ENCODE measurements around the gene PAX8. TPM values are rescaled to one million over a fixed set of nuclear protein-coding genes. Genes with fewer than 3 reads are reported as not detected.
A peak's percentile ranks its signal among the peaks of the same experiment; 100 is the strongest.
"Not testable (repeated sequence)": the region's sequence is repeated elsewhere in the genome, so short reads cannot be mapped to it uniquely, and the experiment has no call there.

Gene PAX8
- total RNA-seq, 1 experiment from 2014 or later = 7.5 TPM

DNA sequence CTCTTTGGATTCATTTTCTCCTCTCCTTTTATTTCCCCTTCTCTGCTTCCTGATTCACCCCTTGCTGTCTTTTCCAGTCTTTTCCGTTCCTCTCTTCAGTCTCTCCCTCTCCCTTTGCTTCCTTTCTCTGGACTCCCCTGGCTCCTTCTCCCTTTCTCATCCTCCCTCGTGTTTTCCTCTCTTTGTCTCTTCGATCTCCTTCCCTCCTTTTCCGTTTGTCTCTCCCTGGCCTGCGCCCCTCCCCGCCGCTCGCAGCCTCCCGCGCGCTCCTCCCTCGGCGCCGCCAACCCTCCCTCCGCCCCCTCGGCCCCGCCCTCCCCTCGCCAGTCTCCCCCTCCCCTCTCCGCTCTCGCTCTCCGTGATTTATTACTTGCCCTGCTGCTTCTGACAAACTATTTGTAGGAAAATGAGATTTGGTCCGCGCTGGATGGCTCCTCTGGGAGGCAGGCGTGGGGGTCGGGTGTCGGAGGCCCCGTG lies 46.0 kb upstream of the PAX8 start:
- TF ChIP-seq, protein P1, sequence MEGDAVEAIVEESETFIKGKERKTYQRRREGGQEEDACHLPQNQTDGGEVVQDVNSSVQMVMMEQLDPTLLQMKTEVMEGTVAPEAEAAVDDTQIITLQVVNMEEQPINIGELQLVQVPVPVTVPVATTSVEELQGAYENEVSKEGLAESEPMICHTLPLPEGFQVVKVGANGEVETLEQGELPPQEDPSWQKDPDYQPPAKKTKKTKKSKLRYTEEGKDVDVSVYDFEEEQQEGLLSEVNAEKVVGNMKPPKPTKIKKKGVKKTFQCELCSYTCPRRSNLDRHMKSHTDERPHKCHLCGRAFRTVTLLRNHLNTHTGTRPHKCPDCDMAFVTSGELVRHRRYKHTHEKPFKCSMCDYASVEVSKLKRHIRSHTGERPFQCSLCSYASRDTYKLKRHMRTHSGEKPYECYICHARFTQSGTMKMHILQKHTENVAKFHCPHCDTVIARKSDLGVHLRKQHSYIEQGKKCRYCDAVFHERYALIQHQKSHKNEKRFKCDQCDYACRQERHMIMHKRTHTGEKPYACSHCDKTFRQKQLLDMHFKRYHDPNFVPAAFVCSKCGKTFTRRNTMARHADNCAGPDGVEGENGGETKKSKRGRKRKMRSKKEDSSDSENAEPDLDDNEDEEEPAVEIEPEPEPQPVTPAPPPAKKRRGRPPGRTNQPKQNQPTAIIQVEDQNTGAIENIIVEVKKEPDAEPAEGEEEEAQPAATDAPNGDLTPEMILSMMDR (IDR thresholded peaks at IDR 0.05; ENCODE audit: insufficient read depth in 1 of 2, low read depth in 1 of 2, low read length in 1 of 2, severe bottlenecking in 1 of 2, unreplicated experiment in 1 of 2) = no peak
- H3K9me3 ChIP-seq = no peaks in the 10 kb centered on the region
- no peaks in the 10 kb centered on the region for H3K27me3 ChIP-seq (replicated peaks; ENCODE audit: control insufficient read depth, insufficient read depth, low read length)
- H3K9me3 Mint-ChIP-seq (ENCODE audit: unreplicated experiment) = no peaks in the 10 kb centered on the region
- intact Hi-C loops (cut with micrococcal nuclease; ENCODE audit: unreplicated experiment) = loop anchor here (2.0 kb wide), 2 partner anchors 42 to 76 kb away; no protein-coding TSS in a partner anchor
- H3K4me1 Mint-ChIP-seq (ENCODE audit: low read depth, unreplicated experiment) = peaks cover 42% of the 10 kb centered on the region
- ChIA-PET POLR2A (no interaction called here), CTCF (no interaction called here)
- DNase-seq = peak; percentile 81 to 83
- H3K27me3 Mint-ChIP-seq (ENCODE audit: insufficient read depth, unreplicated experiment) = no peaks in the 10 kb centered on the region
- no peaks in the 10 kb centered on the region; the same call in 1 of the 2 replicates for H3K36me3 ChIP-seq (ENCODE audit: control insufficient read depth, insufficient read depth, low read length)
- H3K27ac Mint-ChIP-seq (ENCODE audit: unreplicated experiment) = peak overlapping the region; percentile 33
- H3K36me3 Mint-ChIP-seq (ENCODE audit: insufficient read depth, unreplicated experiment) = no peaks in the 10 kb centered on the region
- no TSS peak for BruUV-seq (replicated peaks)
- peaks cover 19% of the 10 kb centered on the region for H3K4me1 ChIP-seq
- peak overlapping the region; percentile 60 for H3K4me3 ChIP-seq (ENCODE audit: low read depth, low read length)
- peak overlapping the region; percentile 68 for H3K4me3 Mint-ChIP-seq (ENCODE audit: unreplicated experiment)

DNA sequence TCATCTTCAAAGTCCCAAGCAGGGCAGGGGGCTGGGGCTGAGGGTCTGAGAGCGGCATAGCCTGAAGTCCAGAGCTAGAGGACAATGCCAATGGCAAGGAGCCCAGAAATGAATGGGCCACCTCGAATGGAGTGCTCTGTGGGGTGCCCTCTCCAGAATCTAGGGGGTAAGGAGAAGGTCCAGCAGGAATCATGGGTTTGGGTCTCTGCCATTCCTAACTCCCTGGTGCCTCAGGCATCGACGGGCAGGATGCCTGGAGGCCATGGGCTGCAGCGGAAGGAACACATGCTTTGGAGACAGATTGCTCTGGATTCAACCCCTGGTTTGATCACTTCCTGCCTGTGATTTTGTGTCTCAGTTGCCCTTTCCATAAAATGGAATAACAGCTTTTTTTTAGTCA lies 44.4 kb upstream of the PAX8 start:
- H3K36me3 Mint-ChIP-seq (ENCODE audit: insufficient read depth, unreplicated experiment); CTCF ChIA-PET; POLR2A ChIA-PET; H3K27me3 Mint-ChIP-seq (ENCODE audit: insufficient read depth, unreplicated experiment); intact Hi-C loops (cut with micrococcal nuclease; ENCODE audit: unreplicated experiment); H3K9me3 Mint-ChIP-seq (ENCODE audit: unreplicated experiment); H3K4me3 ChIP-seq (ENCODE audit: low read depth, low read length); DNase-seq; BruUV-seq (replicated peaks); H3K4me3 Mint-ChIP-seq (ENCODE audit: unreplicated experiment); H3K27me3 ChIP-seq (replicated peaks; ENCODE audit: control insufficient read depth, insufficient read depth, low read length); H3K36me3 ChIP-seq (ENCODE audit: control insufficient read depth, insufficient read depth, low read length); H3K9me3 ChIP-seq; H3K27ac Mint-ChIP-seq (ENCODE audit: unreplicated experiment): not testable (repeated sequence)
- H3K4me1 Mint-ChIP-seq (ENCODE audit: low read depth, unreplicated experiment) = peaks cover 28% of the 10 kb centered on the region
- H3K4me1 ChIP-seq = peaks cover 12% of the 10 kb centered on the region; the same call in 1 of the 2 replicates

DNA sequence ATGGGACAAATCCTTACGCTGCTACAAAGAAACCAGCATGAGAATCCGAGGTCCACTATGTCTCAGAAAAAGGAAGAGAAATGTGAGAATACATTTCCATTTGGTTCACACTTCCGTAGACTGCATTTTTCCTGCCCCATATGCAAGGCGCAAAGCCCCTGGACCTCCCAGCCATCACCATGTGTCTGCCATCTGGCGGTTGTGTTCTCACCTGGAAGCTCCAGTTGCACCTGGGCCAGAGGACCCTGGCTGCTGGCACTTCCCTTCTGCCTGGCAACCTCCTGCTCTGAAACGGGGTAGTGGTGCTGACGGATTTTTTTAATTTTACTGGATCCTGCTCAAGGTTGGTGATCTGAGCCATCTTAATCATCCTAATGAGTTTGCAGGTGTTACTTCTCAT lies 41.4 kb upstream of the PAX8 start:
- H3K9me3 Mint-ChIP-seq (ENCODE audit: unreplicated experiment); H3K36me3 ChIP-seq (ENCODE audit: control insufficient read depth, insufficient read depth, low read length); H3K9me3 ChIP-seq; H3K4me3 Mint-ChIP-seq (ENCODE audit: unreplicated experiment); CTCF ChIA-PET; H3K27me3 Mint-ChIP-seq (ENCODE audit: insufficient read depth, unreplicated experiment); H3K4me3 ChIP-seq (ENCODE audit: low read depth, low read length); H3K36me3 Mint-ChIP-seq (ENCODE audit: insufficient read depth, unreplicated experiment); POLR2A ChIA-PET; DNase-seq; BruUV-seq (replicated peaks); intact Hi-C loops (cut with micrococcal nuclease; ENCODE audit: unreplicated experiment); H3K4me1 ChIP-seq; H3K27ac Mint-ChIP-seq (ENCODE audit: unreplicated experiment); H3K27me3 ChIP-seq (replicated peaks; ENCODE audit: control insufficient read depth, insufficient read depth, low read length): not testable (repeated sequence)
- H3K4me1 Mint-ChIP-seq (ENCODE audit: low read depth, unreplicated experiment) = peaks cover 17% of the 10 kb centered on the region

DNA sequence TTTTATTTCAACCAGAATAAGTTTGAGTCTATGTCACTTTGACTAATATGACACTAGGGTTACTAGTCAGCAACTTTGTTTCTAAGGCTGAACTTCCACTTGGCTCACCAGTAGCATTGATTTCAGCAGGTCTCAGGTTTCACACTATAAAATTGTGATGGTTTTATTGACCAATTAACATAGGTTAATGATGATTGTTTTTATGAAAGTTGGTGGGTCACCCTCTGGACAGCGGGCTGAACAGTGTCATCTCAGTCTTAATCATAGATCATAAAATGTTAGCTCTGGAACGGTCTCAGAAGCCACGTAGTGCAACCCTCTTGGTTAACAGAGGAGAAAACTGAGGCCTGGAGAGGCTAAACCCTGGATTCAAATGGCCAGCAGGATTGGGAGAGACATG lies 40.2 kb upstream of the PAX8 start:
- H3K27me3 Mint-ChIP-seq (ENCODE audit: insufficient read depth, unreplicated experiment); H3K27me3 ChIP-seq (replicated peaks; ENCODE audit: control insufficient read depth, insufficient read depth, low read length); H3K27ac Mint-ChIP-seq (ENCODE audit: unreplicated experiment); DNase-seq; H3K9me3 Mint-ChIP-seq (ENCODE audit: unreplicated experiment); H3K4me3 Mint-ChIP-seq (ENCODE audit: unreplicated experiment); H3K4me1 ChIP-seq; H3K4me1 Mint-ChIP-seq (ENCODE audit: low read depth, unreplicated experiment); H3K36me3 Mint-ChIP-seq (ENCODE audit: insufficient read depth, unreplicated experiment); CTCF ChIA-PET; BruUV-seq (replicated peaks); H3K4me3 ChIP-seq (ENCODE audit: low read depth, low read length); H3K9me3 ChIP-seq; H3K36me3 ChIP-seq (ENCODE audit: control insufficient read depth, insufficient read depth, low read length); POLR2A ChIA-PET; intact Hi-C loops (cut with micrococcal nuclease; ENCODE audit: unreplicated experiment): not testable (repeated sequence)

Measured in Caco-2 (cell line).